Endothelial cell of umbilical vein (primary cell): ENCODE results near the gene AGL. TPM values are rescaled to one million over a fixed set of nuclear protein-coding genes. Genes with fewer than 3 reads are reported as not detected.

Source experiments
- BruUV-seq: library from RNA; stranded (reverse); fragments of 400-500 nt; replicated peaks from 2 replicates; lab custom pipeline; 2021; lab: Mats Ljungman, UMichigan
- CTCF ChIA-PET: fragments of 300-600, 350-600 bp; sonication (Branson Sonifier 250); formaldehyde crosslinking; loops from one replicate; lab custom pipeline; 2021; ENCODE audit warnings: antibody characterized with exemption, inconsistent platforms; lab: Charles Lee
- POLR2A ChIA-PET: fragments of 300-600, 350-600 bp; sonication (Branson Sonifier 250); formaldehyde crosslinking; loops from one replicate; lab custom pipeline; 2021; ENCODE audit warnings: antibody characterized with exemption, inconsistent platforms; lab: Charles Lee
- DNase-seq: peaks from one replicate; pipeline ENCODE4 v3.0.0-alpha.2; 2011; ENCODE audit warnings: low read depth, low spot score
- FAIRE-seq: peaks from 2 replicates; lab custom pipeline; 2011; peaks lifted over from hg19 to GRCh38; lab: Jason Lieb, UNC
- H2AFZ ChIP-seq: 2 replicates; pipeline ENCODE4 v1.6.0; 2012; ENCODE audit warnings: low read depth, low read length, control low read depth, inconsistent platforms
- H3K27ac ChIP-seq: 2 replicates; pipeline ENCODE4 v1.5.1; 2011; ENCODE audit warnings: low read depth, mild to moderate bottlenecking, control low read depth, low read length, moderate library complexity; ENCODE audit not compliant: insufficient read depth
- H3K27me3 ChIP-seq, 2 experiments: 2 replicates each; pipeline versions ENCODE4 v1.6.0 to v1.6.1; 2011; ENCODE audit warnings: low read length in 2 of 2, mixed read lengths in 1 of 2; ENCODE audit not compliant: control insufficient read depth in 2 of 2, insufficient read depth in 2 of 2
- H3K36me3 ChIP-seq, 2 experiments: 2 replicates in 1 of 2; 3 replicates in 1 of 2; pipeline ENCODE4 v1.5.1; 2011; ENCODE audit warnings: low read length in 2 of 2, mild to moderate bottlenecking in 1 of 2, moderate library complexity in 1 of 2; ENCODE audit not compliant: control insufficient read depth in 2 of 2, insufficient read depth in 2 of 2; ENCODE audit errors: extremely low read depth in 1 of 2
- H3K4me1 ChIP-seq: 3 replicates; pipeline ENCODE4 v1.5.1; 2011; ENCODE audit warnings: mild to moderate bottlenecking, low read length; ENCODE audit not compliant: control insufficient read depth, insufficient read depth; ENCODE audit errors: extremely low read depth
- H3K4me2 ChIP-seq: 2 replicates; pipeline ENCODE4 v1.6.1; 2011; ENCODE audit warnings: low read length, control low read depth, mixed read lengths; ENCODE audit not compliant: insufficient read depth
- H3K4me3 ChIP-seq, 3 experiments: fragments of 200-600 bp in 1 of 3; sonication (generic), shearing (Covaris generic) in 1 of 3; replicated peaks in 1 of 3; 2 replicates each; pipeline ENCODE4 v1.5.1; 2011 to 2016; ENCODE audit warnings: control low read depth in 3 of 3, low read length in 3 of 3, mild to moderate bottlenecking in 2 of 3, inconsistent platforms in 1 of 3, low read depth in 1 of 3, moderate library complexity in 1 of 3; ENCODE audit not compliant: insufficient read depth in 1 of 3
- H3K79me2 ChIP-seq: 2 replicates; pipeline ENCODE4 v1.6.0; 2012; ENCODE audit warnings: low read length, inconsistent platforms; ENCODE audit not compliant: control insufficient read depth, insufficient read depth
- H3K9ac ChIP-seq: replicated peaks from 2 replicates; pipeline ENCODE3; 2011; ENCODE audit warnings: low read length, control low read depth; ENCODE audit not compliant: insufficient read depth; ENCODE audit errors: extremely low read depth
- H3K9me1 ChIP-seq: replicated peaks from 3 replicates; pipeline ENCODE4 v1.6.0; 2011; ENCODE audit warnings: mild to moderate bottlenecking, low read length; ENCODE audit not compliant: control insufficient read depth, insufficient read depth; ENCODE audit errors: extremely low read depth
- H3K9me3 ChIP-seq: replicated peaks from 2 replicates; pipeline ENCODE4 v1.5.1; 2012; ENCODE audit warnings: low read length, inconsistent platforms; ENCODE audit not compliant: control insufficient read depth, insufficient read depth
- H4K20me1 ChIP-seq: replicated peaks from 2 replicates; pipeline ENCODE3; 2011; ENCODE audit warnings: mild to moderate bottlenecking, low read length; ENCODE audit not compliant: control insufficient read depth, insufficient read depth; ENCODE audit errors: extremely low read depth
- EZH2 ChIP-seq: IDR thresholded peaks from 2 replicates; pipeline ENCODE4 v1.6.1; 2012; ENCODE audit warnings: borderline replicate concordance, low read depth, mild to moderate bottlenecking, moderate library complexity, low read length, inconsistent platforms; ENCODE audit not compliant: severe bottlenecking
- FOS ChIP-seq: IDR thresholded peaks from 2 replicates; pipeline ENCODE4 v1.6.1; 2011; ENCODE audit warnings: mild to moderate bottlenecking, low read length, moderate library complexity, borderline replicate concordance; ENCODE audit not compliant: insufficient read depth
- GATA2 ChIP-seq: IDR thresholded peaks from 2 replicates; pipeline ENCODE4 v1.7.0; 2011; ENCODE audit warnings: low read depth, mild to moderate bottlenecking, moderate library complexity, mixed read lengths, low read length; ENCODE audit not compliant: insufficient read length, insufficient read depth
- JUN ChIP-seq: IDR thresholded peaks from 2 replicates; pipeline ENCODE4 v1.6.1; 2011; ENCODE audit warnings: borderline replicate concordance, low read depth; ENCODE audit not compliant: insufficient read length, insufficient read depth
- MYC ChIP-seq: IDR thresholded peaks from one replicate; pipeline ENCODE4 v1.6.1; 2011; ENCODE audit warnings: mild to moderate bottlenecking, low read depth, low read length
- POLR2A ChIP-seq: IDR thresholded peaks from 2 replicates; pipeline ENCODE4 v1.6.1; 2012; ENCODE audit warnings: low read depth, mild to moderate bottlenecking, control low read depth, low read length
- POLR2AphosphoS5 ChIP-seq: IDR thresholded peaks from 2 replicates; pipeline ENCODE4 v1.6.1; 2012; ENCODE audit warnings: low read depth, mild to moderate bottlenecking, control low read depth, low read length, moderate library complexity; ENCODE audit not compliant: insufficient read depth
- dilution Hi-C: fragments of 300-500 bp; cut with MboI; formaldehyde crosslinking; loops from one replicate; pipeline ENCODE4 v1.15.0; 2019; ENCODE audit warnings: low sequenced_read_pairs; ENCODE audit not compliant: extremely low pct_ligation_motif_present
- intact Hi-C: fragments of 100-400 bp; cut with micrococcal nuclease; formaldehyde crosslinking; loops from one replicate; pipeline ENCODE4 v1.10.0; 2022
- polyA plus RNA-seq, 4 experiments: library from polyadenylated mRNA; depleted of rRNA in 3 of 4; stranded (reverse) in 3 of 4; unstranded in 1 of 4; fragments of >200 nt; gene quantifications; 2 replicates each; pipeline versions ENCODE4 v1.2.1 to v1.2.3, GENCODE V29; 2011 to 2012; ENCODE audit warnings: missing spikeins in 1 of 4
- total RNA-seq: library from RNA; stranded (reverse); gene quantifications from 2 replicates; pipeline ENCODE4 v1.2.3, GENCODE V29; 2021
- TF ChIP-seq, protein P1 (sequence below): IDR thresholded peaks from 2 replicates; pipeline ENCODE4 v1.6.1; 2011; ENCODE audit not compliant: insufficient read depth, insufficient read length
- TF ChIP-seq, protein P2 (sequence below), 2 donors: IDR thresholded peaks; 1 replicate in 1 of 2; 2 replicates in 1 of 2; pipeline ENCODE4 v1.5.1; 2011; ENCODE audit warnings: low read length in 2 of 2, mild to moderate bottlenecking in 2 of 2, moderate library complexity in 2 of 2, control low read depth in 1 of 2, inconsistent platforms in 1 of 2, low read depth in 1 of 2; ENCODE audit not compliant: insufficient read depth in 1 of 2; ENCODE audit errors: extremely low read depth in 1 of 2

The AGL gene
- total and polyA plus RNA-seq, 2 donors (not counting 3 experiments of a cell fraction or from before 2014, with no cell fraction given) = 1.5 to 10.7 TPM

DNA sequence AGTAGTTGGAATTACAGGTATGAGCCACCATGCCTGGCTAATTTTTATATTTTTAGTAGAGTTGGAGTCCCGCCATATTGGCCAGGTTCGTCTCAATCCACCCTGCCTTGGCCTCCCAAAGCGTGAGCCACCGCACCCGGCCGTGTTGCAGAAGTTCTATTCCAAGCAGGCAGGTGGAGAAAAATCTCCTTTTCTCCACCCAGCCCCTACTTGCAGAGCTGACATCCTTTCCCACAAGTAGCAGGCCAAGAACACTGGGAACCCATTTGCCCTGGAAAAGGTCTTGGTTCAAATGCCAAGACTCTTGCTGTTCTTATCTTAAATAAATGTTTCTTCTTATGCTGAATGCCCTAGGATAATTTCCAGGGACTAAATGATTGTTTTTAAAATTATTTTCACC lies 17.5 kb downstream of the AGL start:
- Histone ChIP-seq H3K27ac (no peak overlapping the region), H2AFZ (no peak overlapping the region), H3K9me1 (no peaks in the 10 kb centered on the region), H3K9ac (no peak overlapping the region), H3K36me3 (no peaks in the 10 kb centered on the region), H3K9me3 (no peaks in the 10 kb centered on the region), H4K20me1 (no peaks in the 10 kb centered on the region), H3K4me2 (no peak overlapping the region), H3K79me2 (no peaks in the 10 kb centered on the region), H3K27me3 (no peaks in the 10 kb centered on the region), H3K4me3 (no peak overlapping the region), H3K4me1 (no peaks in the 10 kb centered on the region)
- TF ChIP-seq MYC = no peak
- no peak for TF ChIP-seq JUN
- no peak for TF ChIP-seq FOS
- TF ChIP-seq GATA2 = no peak
- TF ChIP-seq, protein P1, sequence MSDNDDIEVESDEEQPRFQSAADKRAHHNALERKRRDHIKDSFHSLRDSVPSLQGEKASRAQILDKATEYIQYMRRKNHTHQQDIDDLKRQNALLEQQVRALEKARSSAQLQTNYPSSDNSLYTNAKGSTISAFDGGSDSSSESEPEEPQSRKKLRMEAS = no peak
- no peak for TF ChIP-seq EZH2
- TF ChIP-seq POLR2A = no peak
- no peak for TF ChIP-seq POLR2AphosphoS5
- TF ChIP-seq, protein P2, sequence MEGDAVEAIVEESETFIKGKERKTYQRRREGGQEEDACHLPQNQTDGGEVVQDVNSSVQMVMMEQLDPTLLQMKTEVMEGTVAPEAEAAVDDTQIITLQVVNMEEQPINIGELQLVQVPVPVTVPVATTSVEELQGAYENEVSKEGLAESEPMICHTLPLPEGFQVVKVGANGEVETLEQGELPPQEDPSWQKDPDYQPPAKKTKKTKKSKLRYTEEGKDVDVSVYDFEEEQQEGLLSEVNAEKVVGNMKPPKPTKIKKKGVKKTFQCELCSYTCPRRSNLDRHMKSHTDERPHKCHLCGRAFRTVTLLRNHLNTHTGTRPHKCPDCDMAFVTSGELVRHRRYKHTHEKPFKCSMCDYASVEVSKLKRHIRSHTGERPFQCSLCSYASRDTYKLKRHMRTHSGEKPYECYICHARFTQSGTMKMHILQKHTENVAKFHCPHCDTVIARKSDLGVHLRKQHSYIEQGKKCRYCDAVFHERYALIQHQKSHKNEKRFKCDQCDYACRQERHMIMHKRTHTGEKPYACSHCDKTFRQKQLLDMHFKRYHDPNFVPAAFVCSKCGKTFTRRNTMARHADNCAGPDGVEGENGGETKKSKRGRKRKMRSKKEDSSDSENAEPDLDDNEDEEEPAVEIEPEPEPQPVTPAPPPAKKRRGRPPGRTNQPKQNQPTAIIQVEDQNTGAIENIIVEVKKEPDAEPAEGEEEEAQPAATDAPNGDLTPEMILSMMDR (IDR thresholded peaks at IDR 0.05; ENCODE audit: extremely low read depth in 1 of 2, insufficient read depth in 1 of 2, low read depth in 1 of 2, low read length in 2 of 2) = no peak
- ChIA-PET CTCF (no interaction called here), POLR2A (no interaction called here)
- no TSS peak for BruUV-seq
- intact Hi-C loops = no loop called here
- no peak for FAIRE-seq
- DNase-seq = no peak
- dilution Hi-C loops = no loop called here
